Esophagus squamous epithelium (tissue), 4 donors: ENCODE data around the gene SGK1.

Experiments used
- CTCF ChIP-seq, 6 experiments: fragments of 450-650 bp in 4 of 6; fragments of 200-600 bp in 2 of 6; sonication (generic) in 2 of 6; IDR thresholded peaks; one replicate each; pipeline ENCODE4 v1.5.1; 2016 to 2019; ENCODE audit warnings: antibody characterized with exemption in 6 of 6, mild to moderate bottlenecking in 4 of 6, moderate library complexity in 4 of 6
- POLR2A ChIP-seq, 4 donors: fragments of 450-650 bp; IDR thresholded peaks; one replicate each; pipeline ENCODE4 v1.6.1; 2017; ENCODE audit warnings: antibody characterized with exemption in 4 of 4, mild to moderate bottlenecking in 4 of 4, moderate library complexity in 3 of 4

DNA sequence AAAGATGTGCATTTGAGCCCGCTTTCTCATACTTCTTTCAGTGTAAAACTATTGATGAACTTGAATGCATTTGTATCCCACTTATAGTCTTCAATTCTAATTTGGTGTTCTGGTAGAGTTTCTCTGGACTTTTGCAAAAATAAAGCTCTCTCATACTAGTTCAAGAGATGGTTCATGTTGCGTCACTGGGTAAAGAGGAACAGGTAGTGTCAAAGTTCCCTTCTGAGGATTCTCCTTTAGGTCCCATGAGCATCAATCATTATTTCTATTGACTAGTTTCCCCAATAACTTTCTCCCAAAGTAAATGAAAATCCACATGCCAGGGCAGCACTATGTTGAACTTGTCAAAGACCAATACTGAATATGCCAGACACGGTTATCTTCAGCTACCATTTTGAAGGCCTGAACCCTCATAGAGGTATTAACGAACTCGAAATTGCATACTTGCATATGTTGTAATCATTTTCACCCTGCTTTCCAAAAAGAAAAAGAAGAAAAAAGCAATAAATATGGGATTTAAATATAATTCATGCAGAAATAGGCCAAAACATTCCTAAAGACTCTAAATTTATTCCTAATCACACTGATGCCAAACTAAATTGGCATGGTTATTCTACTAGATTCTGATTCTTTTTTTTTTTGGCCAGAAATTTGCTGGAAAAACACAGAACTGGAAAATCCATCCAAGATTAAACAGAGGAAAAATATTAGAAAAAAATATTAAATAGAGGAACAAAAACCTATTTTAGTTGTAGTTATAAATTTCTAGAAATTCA is 84.5 kb downstream of the SGK1 start:
- TF ChIP-seq CTCF (IDR thresholded peaks at IDR 0.05) (no peak), POLR2A (IDR thresholded peaks at IDR 0.05) (no peak)
